NCI-H510A treated with DMSO at 0.1 percent for 48 hours (cell line): ENCODE results near the gene CHI3L1.

Experiments used
- DNase-seq: peaks from one replicate; lab custom pipeline; 2025; lab: John Stamatoyannopoulos, UW

Gene CHI3L1

GRCh38 chr1:203133970-203134725 is 52.4 kb downstream of the CHI3L1 start:
- DNase-seq = no peak

- DNase-seq = no peak
Observed at GRCh38 chr1:203131548-203132200, 54.8 kb downstream of the CHI3L1 start.

GRCh38 chr1:203130358-203130985 is 56.0 kb downstream of the CHI3L1 start:
- no peak for DNase-seq

GRCh38 chr1:203129501-203130231 is 56.8 kb downstream of the CHI3L1 start:
- DNase-seq = no peak
